ENCODE results near the gene TDRKH.
A peak's percentile ranks its signal among the peaks of the same experiment; 100 is the strongest.
"Not testable (repeated sequence)": the region's sequence is repeated elsewhere in the genome, so short reads cannot be mapped to it uniquely, and the experiment has no call there.

Gene TDRKH

GRCh38 chr1:151801310-151801820, 11.1 kb upstream of the TDRKH start:
- no peak for DNase-seq

GRCh38 chr1:151800830-151801229, 10.5 kb upstream of the TDRKH start:
- DNase-seq: no peak

GRCh38 chr1:151799179-151800022, 9.1 kb upstream of the TDRKH start:
- DNase-seq: no peak

GRCh38 chr1:151798571-151798970, 8.3 kb upstream of the TDRKH start:
- no peak for DNase-seq

- no peak for DNase-seq
Observed at GRCh38 chr1:151790940-151791651, 796 bp upstream of the TDRKH start.

- DNase-seq: no peak
Observed at GRCh38 chr1:151787689-151788088, 2.6 kb downstream of the TDRKH start.

- no peak for DNase-seq
Observed at GRCh38 chr1:151783796-151784195, 6.5 kb downstream of the TDRKH start.

- DNase-seq: no peak
Observed at GRCh38 chr1:151782741-151783140, 7.6 kb downstream of the TDRKH start.

- not testable (repeated sequence) for DNase-seq
Observed at GRCh38 chr1:151782026-151782425, 8.3 kb downstream of the TDRKH start.

- DNase-seq: not testable (repeated sequence)
Observed at GRCh38 chr1:151780736-151781135, 9.6 kb downstream of the TDRKH start.

GRCh38 chr1:151779852-151780251, 10.4 kb downstream of the TDRKH start:
- no peak for DNase-seq

- no peak for DNase-seq
Observed at GRCh38 chr1:151777317-151777716, 13.0 kb downstream of the TDRKH start.

- no peak for DNase-seq
Observed at GRCh38 chr1:151776665-151777062, 13.6 kb downstream of the TDRKH start.

- DNase-seq: no peak
Observed at GRCh38 chr1:151775894-151776664, 14.2 kb downstream of the TDRKH start.

- DNase-seq: no peak
Observed at GRCh38 chr1:151774256-151774922, 15.9 kb downstream of the TDRKH start.

GRCh38 chr1:151773702-151774101, 16.6 kb downstream of the TDRKH start:
- DNase-seq: no peak

GRCh38 chr1:151769270-151769669, 21.0 kb downstream of the TDRKH start:
- not testable (repeated sequence) for DNase-seq

- DNase-seq: not testable (repeated sequence)
Observed at GRCh38 chr1:151768351-151769066, 21.8 kb downstream of the TDRKH start.

GRCh38 chr1:151763990-151764389, 26.3 kb downstream of the TDRKH start:
- no peak for DNase-seq

- peak; percentile 93 for DNase-seq
Observed at GRCh38 chr1:151762941-151763921, 27.1 kb downstream of the TDRKH start, which contains the start of gene MRPL9. TSS of gene MRPL9 (minus strand) at chr1:151763496. CDS start at chr1:151763479, 17 bp downstream.
